Epidermal melanocyte (primary cell): ENCODE data around the gene RAB40C.

ENCODE experiments used
- DNase-seq: peaks from one replicate; pipeline ENCODE4 v3.0.0; 2011; ENCODE audit warnings: low spot score; ENCODE audit not compliant: insufficient read length

The RAB40C gene

GRCh38 chr16:574021-574760, 15.7 kb upstream of the RAB40C start:
- no peak for DNase-seq

- no peak for DNase-seq
These were observed 14.3 kb upstream of the RAB40C start for GRCh38 chr16:575354-576196.

GRCh38 chr16:576197-576822, 13.6 kb upstream of the RAB40C start:
- DNase-seq = no peak

GRCh38 chr16:576823-577201, 13.1 kb upstream of the RAB40C start:
- DNase-seq = no peak

GRCh38 chr16:577796-578195, 12.1 kb upstream of the RAB40C start:
- no peak for DNase-seq

- no peak for DNase-seq
These were observed 11.5 kb upstream of the RAB40C start for GRCh38 chr16:578232-578869.

- no peak for DNase-seq
These were observed 10.9 kb upstream of the RAB40C start for GRCh38 chr16:578870-579405.

GRCh38 chr16:580141-580945, 9.5 kb upstream of the RAB40C start:
- DNase-seq = no peak

GRCh38 chr16:580946-581498, 8.8 kb upstream of the RAB40C start:
- DNase-seq = no peak

GRCh38 chr16:582218-582613, 7.7 kb upstream of the RAB40C start:
- no peak for DNase-seq

GRCh38 chr16:582614-583331, 7.1 kb upstream of the RAB40C start:
- DNase-seq = no peak

- DNase-seq = no peak
These were observed 6.4 kb upstream of the RAB40C start for GRCh38 chr16:583470-583814.

GRCh38 chr16:583815-584591, 5.9 kb upstream of the RAB40C start:
- DNase-seq = no peak

- no peak for DNase-seq
These were observed 4.5 kb upstream of the RAB40C start for GRCh38 chr16:585351-585750.

- no peak for DNase-seq
These were observed 3.7 kb upstream of the RAB40C start for GRCh38 chr16:586047-586644.

- no peak for DNase-seq
These were observed 2.9 kb upstream of the RAB40C start for GRCh38 chr16:586645-587590.

- no peak for DNase-seq
These were observed 1.3 kb upstream of the RAB40C start for GRCh38 chr16:588639-588888.
